ENCODE measurements around the gene RNF2. TPM values are rescaled to one million over a fixed set of nuclear protein-coding genes. Genes with fewer than 3 reads are reported as not detected.
"Not testable (repeated sequence)": the region's sequence is repeated elsewhere in the genome, so short reads cannot be mapped to it uniquely, and the experiment has no call there.

RNF2 gene
- 20.1 and 21.8 TPM in 2 replicates for polyA plus RNA-seq (2012; rRNA removed)
- 33.5 and 36.2 TPM in 2 replicates for polyA plus RNA-seq (2012; cell fraction: cytosol; rRNA removed)
- 3.2 and 11.8 TPM in 2 replicates for polyA plus RNA-seq (2012; cell fraction: nucleus; rRNA removed)

DNA sequence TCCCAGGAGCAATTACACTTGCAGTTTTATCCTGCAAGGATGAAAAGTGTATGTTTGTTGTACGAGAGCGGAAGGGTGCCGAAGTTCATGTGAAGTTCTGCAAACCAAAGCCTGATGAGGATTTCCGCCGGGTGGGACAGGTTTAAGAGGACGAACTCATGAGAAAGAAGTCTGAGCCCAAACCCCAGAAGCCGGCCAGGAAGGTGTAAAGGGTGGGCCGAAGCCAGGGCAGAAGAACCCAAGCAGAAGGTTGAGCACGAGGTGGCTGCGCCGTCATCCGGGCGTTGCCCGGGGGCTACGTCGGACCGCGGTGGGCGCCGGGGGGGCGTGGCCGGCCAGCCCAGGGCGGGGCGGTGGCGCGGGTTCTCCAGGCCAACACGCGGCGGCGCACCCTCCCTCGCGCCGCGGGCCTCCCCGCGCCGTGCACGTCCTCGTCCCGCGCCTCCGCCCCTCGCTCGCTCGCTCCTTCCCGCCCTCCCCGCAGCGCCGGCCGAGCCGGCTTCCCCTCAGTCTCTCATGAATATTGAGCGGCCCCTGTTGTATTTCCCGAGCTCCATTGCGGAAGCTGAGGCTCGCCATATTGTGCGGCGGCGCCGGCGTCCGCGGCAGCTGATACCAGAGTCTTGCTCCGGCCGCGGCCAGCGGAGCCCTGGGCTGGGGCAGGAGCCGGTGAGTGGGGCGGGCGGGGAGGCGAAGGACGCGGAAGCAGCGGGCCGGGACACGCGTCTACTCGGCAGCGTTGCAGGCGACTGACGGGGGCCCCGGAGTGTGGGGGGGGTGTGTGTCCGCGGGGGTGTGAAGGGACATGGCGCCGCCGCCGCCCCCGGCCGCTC, at the start of gene RNF2:
Gene RNF2 (plus strand): TSS at position 578 of the 833 bp plus-strand sequence. CDS start 41,996 bp downstream, outside the sequence.
- Histone ChIP-seq H3K9me3 (no peaks in the 10 kb centered on the region), H3K36me3 (replicated peaks in 1 of 2; ENCODE audit: control insufficient read depth in 1 of 2, insufficient read depth in 2 of 2, low read length in 1 of 2) (no peaks in the 10 kb centered on the region), H3K4me1 (ENCODE audit: control insufficient read depth in 1 of 2, insufficient read depth in 2 of 2, low read depth in 1 of 2, low read length in 1 of 2) (peaks cover 14 to 16% of the 10 kb centered on the region in 2 experiments; a peak in 3 of 4 replicates), H3K9me2 (no peaks in the 10 kb centered on the region), H3K79me2 (ENCODE audit: insufficient read depth) (peaks cover 41% of the 10 kb centered on the region), H3K27ac (ENCODE audit: low read depth in 2 of 2, low read length in 1 of 2) (peak within 1 kb of the TSS; percentile 54 to 89), H2AFZ (ENCODE audit: low read depth) (peak within 1 kb of the TSS; percentile 77), H3K27me3 (ENCODE audit: insufficient read depth) (no peaks in the 10 kb centered on the region), H4K20me1 (ENCODE audit: insufficient read depth) (peaks cover 37% of the 10 kb centered on the region), H3K9ac (peak within 1 kb of the TSS; percentile 84), H3K4me3 (ENCODE audit: low read depth in 2 of 2, low read length in 1 of 2) (peak within 1 kb of the TSS; percentile 68 to 95), H3F3A (replicated peaks; ENCODE audit: insufficient read depth) (peaks cover 15% of the 10 kb centered on the region), H3K4me2 (peak within 1 kb of the TSS; percentile 77)
- peak; percentile 95 for DNase-seq
- ChIA-PET POLR2A (interaction anchor here (0.8 to 2.2 kb wide), 2 partner anchors 36 to 111 kb away, joined by 3 to 15 read pairs; partner anchors contain the start of genes SWT1 and TRMT1L), CTCF (interaction anchor here (0.7 to 1.6 kb wide), 5 partner anchors 9 to 240 kb away, joined by 3 to 5 read pairs (median 4); no protein-coding TSS in a partner anchor)
- TF ChIP-seq TAF1 (IDR thresholded peaks at IDR 0.05; ENCODE audit: borderline replicate concordance, low read depth, low read length): peak; percentile 69; the same call in 1 of the 2 replicates
- peak; percentile 16; the same call in 1 of the 2 replicates for TF ChIP-seq SMC3 (IDR thresholded peaks at IDR 0.05; ENCODE audit: low read depth, low read length)
- no peak for TF ChIP-seq FOSL2 (IDR thresholded peaks at IDR 0.05; ENCODE audit: borderline replicate concordance, low read depth)
- peak; percentile 57; the same call in 1 of the 2 replicates for TF ChIP-seq MXI1 (IDR thresholded peaks at IDR 0.05; ENCODE audit: low read depth, low read length)
- TF ChIP-seq ELF1 (IDR thresholded peaks at IDR 0.05): peak; percentile 25; the same call in 1 of the 2 replicates
- peak; percentile 50 for TF ChIP-seq NRF1 (IDR thresholded peaks at IDR 0.05; ENCODE audit: low read depth, low read length)
- TF ChIP-seq YY1 (IDR thresholded peaks at IDR 0.05; ENCODE audit: low read depth): peak; percentile 85
- TF ChIP-seq RAD21 (IDR thresholded peaks at IDR 0.05; ENCODE audit: low read length): peak; percentile 4; the same call in 1 of the 2 replicates
- no peak for TF ChIP-seq GATA2 (CRISPR knock-in tag; IDR thresholded peaks at IDR 0.05)
- TF ChIP-seq MAX (IDR thresholded peaks at IDR 0.05; ENCODE audit: low read depth): 0 out of 2 replicates have a peak, but pooled peaks have one; percentile 60
- peak; percentile 45 for TF ChIP-seq POLR2AphosphoS5 (IDR thresholded peaks at IDR 0.05; ENCODE audit: low read depth, low read length)
- TF ChIP-seq TCF12 (IDR thresholded peaks at IDR 0.05): no peak
- 24% methylated on average over 18 of the region's 89 CpGs for WGBS (ENCODE audit: low lambda C conversion rate)

- CTCF ChIA-PET: interaction anchor here (0.6 to 0.8 kb wide), 2 partner anchors 18 to 41 kb away, joined by 3 read pairs; no protein-coding TSS in a partner anchor
- WGBS (ENCODE audit: low lambda C conversion rate): 63% methylated on average over 6 of the region's 6 CpGs
- DNase-seq; H3K9me3 ChIP-seq; H3K79me2 ChIP-seq (ENCODE audit: insufficient read depth); H3K9ac ChIP-seq; H3K4me2 ChIP-seq; H3K27me3 ChIP-seq (ENCODE audit: insufficient read depth); H3K4me1 ChIP-seq (ENCODE audit: control insufficient read depth in 1 of 2, insufficient read depth in 2 of 2, low read depth in 1 of 2, low read length in 1 of 2); H3K9me2 ChIP-seq; H3K27ac ChIP-seq (ENCODE audit: low read depth in 2 of 2, low read length in 1 of 2); H4K20me1 ChIP-seq (ENCODE audit: insufficient read depth); H2AFZ ChIP-seq (ENCODE audit: low read depth); H3K4me3 ChIP-seq (ENCODE audit: low read depth in 2 of 2, low read length in 1 of 2); H3F3A ChIP-seq (replicated peaks; ENCODE audit: insufficient read depth); POLR2A ChIA-PET; H3K36me3 ChIP-seq (replicated peaks in 1 of 2; ENCODE audit: control insufficient read depth in 1 of 2, insufficient read depth in 2 of 2, low read length in 1 of 2): not testable (repeated sequence)
Observed at GRCh38 chr1:184999974-185000373, 45.4 kb upstream of the RNF2 start.

DNA sequence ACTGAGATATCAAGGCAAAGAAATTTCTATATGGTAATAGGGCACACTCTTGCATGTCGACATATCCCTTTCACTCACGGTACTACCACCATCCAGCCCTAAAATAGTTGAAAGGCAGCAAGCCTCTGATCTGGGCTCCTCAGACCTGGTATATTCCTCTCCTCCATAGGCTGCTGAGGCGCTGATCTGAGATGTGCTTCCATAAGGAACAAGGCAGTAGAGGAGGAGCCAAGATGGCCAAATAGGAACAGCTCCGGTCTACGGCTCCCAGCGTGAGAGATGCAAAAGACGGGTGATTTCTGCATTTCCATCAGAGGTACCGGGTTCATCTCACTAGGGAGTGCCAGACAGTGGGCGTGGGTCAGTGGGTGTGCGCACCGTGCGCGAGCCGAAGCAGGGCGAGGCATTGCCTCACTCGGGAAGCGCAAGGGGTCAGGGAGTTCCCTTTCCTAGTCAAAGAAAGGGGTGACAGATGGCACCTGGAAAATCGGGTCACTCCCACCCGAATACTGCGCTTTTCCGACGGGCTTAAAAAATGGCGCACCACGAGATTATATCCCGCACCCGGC, 44.0 kb upstream of the RNF2 start:
- H3F3A ChIP-seq (replicated peaks; ENCODE audit: insufficient read depth); H3K9ac ChIP-seq; H3K9me3 ChIP-seq; H3K36me3 ChIP-seq (replicated peaks in 1 of 2; ENCODE audit: control insufficient read depth in 1 of 2, insufficient read depth in 2 of 2, low read length in 1 of 2); H2AFZ ChIP-seq (ENCODE audit: low read depth); H3K9me2 ChIP-seq; POLR2A ChIA-PET; H3K27ac ChIP-seq (ENCODE audit: low read depth in 2 of 2, low read length in 1 of 2); DNase-seq; H4K20me1 ChIP-seq (ENCODE audit: insufficient read depth); H3K4me2 ChIP-seq; H3K4me1 ChIP-seq (ENCODE audit: control insufficient read depth in 1 of 2, insufficient read depth in 2 of 2, low read depth in 1 of 2, low read length in 1 of 2); H3K27me3 ChIP-seq (ENCODE audit: insufficient read depth); CTCF ChIA-PET; H3K79me2 ChIP-seq (ENCODE audit: insufficient read depth); H3K4me3 ChIP-seq (ENCODE audit: low read depth in 2 of 2, low read length in 1 of 2): not testable (repeated sequence)
- 78% methylated on average over 19 of the region's 26 CpGs for WGBS (ENCODE audit: low lambda C conversion rate)
